Spleen (tissue), 11 donors: ENCODE results near the gene PARP11. TPM values are rescaled to one million over a fixed set of nuclear protein-coding genes. Genes with fewer than 3 reads are reported as not detected.
A peak's percentile ranks its signal among the peaks of the same experiment; 100 is the strongest.

Experiments
- DNase-seq: peaks from one replicate; pipeline ENCODE4 v3.0.0-alpha.2; 2020
- H3K27ac ChIP-seq, 8 donors: fragments of 200-600 bp; sonication (generic) in 7 of 8; 1 replicate in 4 of 8; 2 replicates in 4 of 8; pipeline versions ENCODE4 v1.5.0 to v1.8.0; 2016 to 2021; ENCODE audit warnings: inconsistent platforms in 4 of 8, mild to moderate bottlenecking in 4 of 8, moderate library complexity in 1 of 8
- H3K27me3 ChIP-seq, 7 donors: fragments of 200-600 bp; sonication (generic) in 6 of 7; replicated peaks in 1 of 7; 1 replicate in 4 of 7; 2 replicates in 3 of 7; pipeline versions ENCODE4 v1.5.0 to v1.8.0; 2016 to 2021; ENCODE audit warnings: inconsistent platforms in 3 of 7, mild to moderate bottlenecking in 1 of 7
- H3K36me3 ChIP-seq, 6 donors: fragments of 200-600 bp; sonication (generic) in 5 of 6; 1 replicate in 4 of 6; 2 replicates in 2 of 6; pipeline versions ENCODE4 v1.5.0 to v1.8.0; 2016 to 2021; ENCODE audit warnings: inconsistent platforms in 2 of 6
- H3K4me1 ChIP-seq, 6 donors: fragments of 200-600 bp; sonication (generic) in 5 of 6; 1 replicate in 3 of 6; 2 replicates in 3 of 6; pipeline versions ENCODE4 v1.5.0 to v1.8.0; 2016 to 2021; ENCODE audit warnings: inconsistent platforms in 3 of 6
- H3K4me3 ChIP-seq, 8 donors: fragments of 200-600 bp; sonication (generic) in 7 of 8; 1 replicate in 4 of 8; 2 replicates in 4 of 8; pipeline versions ENCODE4 v1.5.0 to v1.8.0; 2016 to 2021; ENCODE audit warnings: inconsistent platforms in 4 of 8, mild to moderate bottlenecking in 4 of 8, moderate library complexity in 2 of 8
- H3K9me3 ChIP-seq, 8 donors: fragments of 200-600 bp; sonication (generic) in 7 of 8; 1 replicate in 4 of 8; 2 replicates in 4 of 8; pipeline versions ENCODE4 v1.5.0 to v1.8.0; 2016 to 2021; ENCODE audit warnings: inconsistent platforms in 4 of 8
- CTCF ChIP-seq, 11 experiments: fragments of 200-600 bp in 7 of 11; fragments of 450-650 bp in 4 of 11; sonication (generic) in 4 of 11; IDR thresholded peaks in 8 of 11; conservative IDR thresholded peaks in 3 of 11; 1 replicate in 7 of 11; 2 replicates in 4 of 11; pipeline versions ENCODE4 v1.4.0 to v1.8.0; 2016 to 2021; ENCODE audit warnings: antibody characterized with exemption in 11 of 11, inconsistent platforms in 4 of 11, mild to moderate bottlenecking in 1 of 11
- POLR2A ChIP-seq, 3 donors: fragments of 450-650 bp; IDR thresholded peaks; one replicate each; pipeline ENCODE4 v1.5.1; 2017; ENCODE audit warnings: antibody characterized with exemption in 3 of 3, mild to moderate bottlenecking in 1 of 3
- POLR2AphosphoS5 ChIP-seq, 3 donors: sonication (generic); formaldehyde crosslinking; IDR thresholded peaks; one replicate each; pipeline ENCODE4 v1.5.1; 2017; ENCODE audit warnings: antibody characterized with exemption in 3 of 3
- WGBS, 5 donors: extraction: QIAGEN DNeasy Blood & Tissue Kit in 3 of 5; methylation state at CpG; one replicate each; pipeline versions ENCODE4 v1.1.5 to v1.1.7; 2013 to 2018; 5-methylcytosine and 5-hydroxymethylcytosine counted together
- intact Hi-C: fragments of 100-400 bp; cut with DNase I; formaldehyde crosslinking; loops from one replicate; pipeline ENCODE4 v1.15.0; 2023; ENCODE audit warnings: low total_unique reads
- polyA plus RNA-seq, 3 donors: library from polyadenylated mRNA; stranded (reverse); fragments of 200-250 nt; gene quantifications; one replicate each; pipeline ENCODE4 v1.2.1, GENCODE V29; 2013
- total RNA-seq, 7 donors: library from RNA; depleted of rRNA in 3 of 7; stranded (reverse); fragments of >200 nt in 3 of 7; fragmentation: NEBNext Ultra II Directional in 4 of 7; extraction: Animal tissue kit (Norgen Biotek cat#: 25700) in 4 of 7; gene quantifications; one replicate each; pipeline versions ENCODE4 v1.1.0 to v1.2.1, GENCODE V29; 2016 to 2021
- donor health status: healthy with polysubstance abuse.
- donor health status: DM: no; HTN: no; CAD: no; lungs with moderate emphysema.
- donor health status: DM: no; HTN: no; CAD: no.
- donor health status: Bipolar disorder and iron deficiency.
- donor health status: healthy.
- donor health status: DM: no; HTN: no; CAD: no.
- donor health status: DM: yes; HTN: yes; CAD: no.

Gene PARP11
- total and polyA plus RNA-seq, 10 donors, result 3.7 to 25.2 (median 17.8) TPM

DNA sequence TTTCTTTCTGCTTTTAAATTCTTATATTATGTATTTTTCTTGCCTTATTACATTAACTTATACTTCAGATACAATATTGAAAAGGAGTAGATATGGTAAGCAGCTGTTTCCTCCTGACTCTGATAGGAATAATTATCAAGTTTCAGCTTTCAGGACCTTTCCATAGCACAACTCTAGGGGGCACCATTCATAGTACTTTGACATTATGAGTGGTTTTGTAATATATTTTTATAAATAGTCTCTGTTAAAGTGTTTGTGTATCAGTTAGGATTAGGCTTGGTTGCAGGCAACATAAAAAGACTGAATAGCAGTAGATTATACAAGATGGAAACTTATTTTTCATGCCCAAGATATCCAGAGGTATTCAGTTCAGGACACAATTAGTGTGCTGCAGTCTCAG, 27.9 kb upstream of the PARP11 start:
- no peak for DNase-seq
- no peak for TF ChIP-seq POLR2AphosphoS5 (IDR thresholded peaks at IDR 0.05)
- no peak for TF ChIP-seq CTCF (IDR thresholded peaks at IDR 0.05 in 8 of 11, conservative IDR thresholded peaks at IDR 0.05 in 3 of 11)
- TF ChIP-seq POLR2A (IDR thresholded peaks at IDR 0.05), result no peak

DNA sequence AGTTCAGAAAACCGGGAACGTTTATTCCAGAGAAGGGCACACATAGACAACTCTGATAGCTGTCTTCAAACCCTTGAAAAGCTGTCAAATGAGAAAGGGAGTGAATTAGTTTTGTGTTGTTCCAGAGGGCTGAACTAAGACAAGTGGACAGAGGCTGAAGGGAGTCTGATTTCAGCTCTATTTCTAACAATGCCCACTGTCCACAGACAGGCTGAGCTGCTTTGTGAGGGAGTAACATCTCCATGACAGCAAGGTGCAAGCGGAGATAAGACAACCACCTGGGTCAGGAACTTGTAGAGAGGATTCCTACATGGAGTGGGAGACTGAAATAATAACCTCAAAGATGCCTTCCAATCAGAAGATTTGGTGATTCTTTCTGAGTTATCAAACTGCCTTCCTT, 25.6 kb upstream of the PARP11 start:
- Histone ChIP-seq H3K27me3 (no peaks in the 10 kb centered on the region), H3K4me3 (no peak overlapping the region), H3K36me3 (no peaks in the 10 kb centered on the region), H3K27ac (peak overlapping the region in 2 of 8 donors; percentile 77 to 80), H3K4me1 (peaks cover 0 to 21% (median 13%) of the 10 kb centered on the region in 6 donors), H3K9me3 (no peaks in the 10 kb centered on the region)
- intact Hi-C loops, result no loop called here
- DNase-seq, result no peak
- WGBS, 5 donors, result 80 to 98% (median 89%) methylated on average over 3 of the region's 3 CpGs
- no peak for TF ChIP-seq POLR2AphosphoS5 (IDR thresholded peaks at IDR 0.05)
- TF ChIP-seq CTCF (IDR thresholded peaks at IDR 0.05 in 8 of 11, conservative IDR thresholded peaks at IDR 0.05 in 3 of 11), result no peak
- no peak for TF ChIP-seq POLR2A (IDR thresholded peaks at IDR 0.05)

More for the DNA sequence above, 27.9 kb upstream of the PARP11 start:
- Histone ChIP-seq H3K9me3 (no peaks in the 10 kb centered on the region), H3K4me3 (no peak overlapping the region), H3K36me3 (no peaks in the 10 kb centered on the region), H3K27me3 (peaks cover 0 to 4% (median 0%) of the 10 kb centered on the region in 7 donors), H3K27ac (no peak overlapping the region), H3K4me1 (peaks cover 0 to 21% (median 13%) of the 10 kb centered on the region in 6 donors)
- intact Hi-C loops, result no loop called here

GRCh38 chr12:3897371-3897971, 24.3 kb upstream of the PARP11 start:
- intact Hi-C loops, result no loop called here
- Histone ChIP-seq H3K9me3 (no peaks in the 10 kb centered on the region), H3K4me1 (peaks cover 0 to 21% (median 13%) of the 10 kb centered on the region in 6 donors), H3K4me3 (peak overlapping the region in 1 of 8 donors; percentile 3), H3K36me3 (no peaks in the 10 kb centered on the region), H3K27me3 (no peaks in the 10 kb centered on the region), H3K27ac (peak overlapping the region in 7 of 8 donors; percentile 51 to 80 (median 75))
- DNase-seq, result no peak
- no peak for TF ChIP-seq POLR2A (IDR thresholded peaks at IDR 0.05)
- TF ChIP-seq POLR2AphosphoS5 (IDR thresholded peaks at IDR 0.05), result no peak
- no peak for TF ChIP-seq CTCF (IDR thresholded peaks at IDR 0.05 in 8 of 11, conservative IDR thresholded peaks at IDR 0.05 in 3 of 11)
- 41 to 54% (median 43%) methylated on average over 7 of the region's 7 CpGs for WGBS, 5 donors

DNA sequence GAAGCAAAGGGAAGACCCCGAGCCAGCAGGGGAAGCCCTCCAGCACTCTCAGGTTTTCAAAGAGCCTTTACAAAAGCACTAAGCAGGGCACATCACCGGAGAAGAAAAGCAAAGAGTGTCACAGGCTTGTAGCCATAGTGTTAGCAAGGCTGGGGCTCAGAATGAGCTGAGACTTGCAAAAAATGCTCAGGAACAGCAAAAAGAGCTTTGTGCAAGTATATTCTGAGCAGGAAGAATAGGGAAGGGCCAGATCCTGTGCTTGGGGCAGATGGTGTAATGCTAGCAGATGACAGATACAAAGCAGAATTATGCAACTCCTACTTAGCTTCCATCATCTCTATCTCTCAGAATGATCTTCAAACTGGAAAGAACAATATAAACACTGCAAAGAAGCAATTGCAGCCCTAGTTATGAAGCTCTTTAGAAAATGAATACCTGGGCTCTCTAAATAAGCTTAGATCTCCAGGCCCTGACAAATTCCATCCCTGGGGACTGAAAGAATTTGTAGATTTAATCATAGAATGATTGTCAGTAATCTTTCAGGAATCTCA, 23.7 kb upstream of the PARP11 start:
- Histone ChIP-seq H3K4me3 (peak overlapping the region in 1 of 8 donors; percentile 3), H3K27me3 (no peaks in the 10 kb centered on the region), H3K36me3 (no peaks in the 10 kb centered on the region), H3K27ac (peak overlapping the region in 7 of 8 donors; percentile 51 to 80 (median 75)), H3K4me1 (peaks cover 0 to 21% (median 13%) of the 10 kb centered on the region in 6 donors), H3K9me3 (no peaks in the 10 kb centered on the region)
- WGBS, 5 donors, result 38 to 63% (median 51%) methylated on average over 2 of the region's 2 CpGs
- intact Hi-C loops, result no loop called here
- DNase-seq, result no peak
- no peak for TF ChIP-seq POLR2AphosphoS5 (IDR thresholded peaks at IDR 0.05)
- TF ChIP-seq POLR2A (IDR thresholded peaks at IDR 0.05), result no peak
- TF ChIP-seq CTCF (IDR thresholded peaks at IDR 0.05 in 8 of 11, conservative IDR thresholded peaks at IDR 0.05 in 3 of 11), result no peak
